Activated CD8-positive, alpha-beta T cell treated with anti-CD3 and anti-CD28 coated beads, Interleukin-2, amount 10 ng/mL, durations not matched to agents 7 days and 5 days (primary cell): ENCODE measurements around the gene NECTIN2. TPM values are rescaled to one million over a fixed set of nuclear protein-coding genes. Genes with fewer than 3 reads are reported as not detected.

ENCODE experiments used
- total RNA-seq, 2 experiments: library from RNA; stranded (reverse); gene quantifications; one replicate each; pipeline ENCODE4 v1.2.3, GENCODE V29; 2021

NECTIN2 gene
- total RNA-seq, 2 experiments from 2014 or later: 0.26 to 0.31 TPM

Other genes with a start within 250 kb of the NECTIN2 start
- gene IGSF23, start 232.7 kb upstream of the NECTIN2 start, total RNA-seq: not detected
- gene PVR, start 202.4 kb upstream of the NECTIN2 start, total RNA-seq: 1 to 10 TPM; 4.6 to 5.2 TPM
- under 1 TPM; 0.23 to 0.34 TPM for gene CEACAM19, start 174.8 kb upstream of the NECTIN2 start, total RNA-seq
- gene CEACAM16, start 147.1 kb upstream of the NECTIN2 start, total RNA-seq: not detected
- 10 to 100 TPM; 22.4 to 25.1 TPM for gene BCL3, start 97.6 kb upstream of the NECTIN2 start, total RNA-seq
- not detected for gene CBLC, start 68.4 kb upstream of the NECTIN2 start, total RNA-seq
- not detected for gene BCAM, start 37.2 kb upstream of the NECTIN2 start, total RNA-seq
- 10 to 100 TPM; 84.5 to 88.4 TPM for gene TOMM40, start 45.0 kb downstream of the NECTIN2 start, total RNA-seq
- gene APOE, start 59.5 kb downstream of the NECTIN2 start, total RNA-seq: under 1 TPM; 0.68 to 0.89 TPM
- not detected for gene APOC1, start 68.3 kb downstream of the NECTIN2 start, total RNA-seq
- not detected for gene APOC4, start 95.9 kb downstream of the NECTIN2 start, total RNA-seq
- gene APOC2, start 99.8 kb downstream of the NECTIN2 start, total RNA-seq: not detected
- gene CLPTM1, start 109.1 kb downstream of the NECTIN2 start, total RNA-seq: 10 to 100 TPM; 65.5 to 67.8 TPM
- gene RELB, start 155.2 kb downstream of the NECTIN2 start, total RNA-seq: 10 to 100 TPM in 1 of 2 experiments, 1 to 10 TPM in 1; 8.7 to 10.2 TPM
- 10 to 100 TPM; 82.5 to 94.5 TPM for gene CLASRP, start 192.7 kb downstream of the NECTIN2 start, total RNA-seq
- 1 to 10 TPM; 6.2 to 6.3 TPM for gene ZNF296, start 230.2 kb downstream of the NECTIN2 start, total RNA-seq
- gene GEMIN7, start 233.0 kb downstream of the NECTIN2 start, total RNA-seq: 10 to 100 TPM; 30.2 to 31.7 TPM
- gene PPP1R37, start 246.9 kb downstream of the NECTIN2 start, total RNA-seq: 10 to 100 TPM; 28.3 to 29.2 TPM